HCEC 1CT (cell line): Measurements from ENCODE around the gene PLCE1.

Experiments
- DNase-seq: peaks from one replicate; pipeline ENCODE4 v3.0.0-alpha.2; 2017

The PLCE1 gene

DNA sequence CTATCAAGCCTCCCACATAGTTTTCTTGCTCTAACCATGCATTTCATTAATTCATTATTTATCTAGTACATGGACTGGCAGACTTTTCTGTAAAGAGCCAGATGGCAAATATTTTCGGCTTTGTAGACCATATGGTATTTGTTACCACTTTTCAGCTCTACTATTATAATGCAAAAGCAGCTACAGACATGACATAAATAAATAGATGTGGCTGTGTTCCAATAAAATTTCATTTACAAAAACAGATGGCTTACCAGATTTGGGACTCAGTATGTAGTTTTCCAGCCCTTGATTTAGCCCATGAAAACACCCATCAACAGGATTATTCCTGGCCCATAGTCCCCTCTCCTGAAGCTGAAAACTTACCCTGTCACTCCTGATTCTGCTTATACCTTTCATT, 32.1 kb downstream of the PLCE1 start:
- no peak for DNase-seq

DNA sequence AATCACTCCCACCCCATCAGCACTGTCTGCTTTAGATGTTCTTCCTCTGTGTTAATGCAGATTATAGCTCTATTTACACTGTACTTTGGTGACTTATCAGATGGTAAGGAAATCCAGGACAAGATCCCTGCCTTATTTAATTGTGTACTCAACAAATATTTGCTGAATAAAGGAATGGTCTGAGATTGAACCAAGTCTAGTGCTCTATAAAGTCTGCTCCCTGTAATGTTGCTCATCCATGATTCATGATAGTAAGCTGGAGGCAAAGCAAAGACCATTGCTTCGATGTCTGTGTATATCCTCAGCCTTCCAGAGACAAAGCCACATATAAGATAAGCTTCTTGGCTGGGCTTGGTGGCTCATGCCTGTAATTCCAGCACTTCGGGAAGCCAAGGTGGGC, 33.5 kb downstream of the PLCE1 start:
- DNase-seq = no peak

DNA sequence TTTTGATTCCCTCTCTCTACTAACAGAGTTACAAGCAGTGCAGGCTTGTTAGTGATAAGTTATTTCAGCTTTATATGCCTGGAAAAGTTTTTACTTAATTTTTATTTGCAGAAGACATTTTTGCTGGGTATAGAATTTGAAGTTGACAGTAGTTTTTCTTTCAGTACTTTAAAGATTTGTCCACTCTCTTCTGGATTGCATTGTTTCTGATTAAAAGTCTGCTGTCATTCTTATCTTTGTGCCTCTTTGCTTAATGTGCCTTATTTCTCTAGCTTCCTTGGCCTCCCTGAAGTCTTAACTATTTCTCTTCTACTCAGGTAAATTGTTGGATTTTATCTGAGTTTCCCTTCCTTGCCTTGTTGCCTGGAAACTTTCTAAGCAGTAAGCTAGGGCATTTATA, 36.2 kb downstream of the PLCE1 start:
- no peak for DNase-seq

DNA sequence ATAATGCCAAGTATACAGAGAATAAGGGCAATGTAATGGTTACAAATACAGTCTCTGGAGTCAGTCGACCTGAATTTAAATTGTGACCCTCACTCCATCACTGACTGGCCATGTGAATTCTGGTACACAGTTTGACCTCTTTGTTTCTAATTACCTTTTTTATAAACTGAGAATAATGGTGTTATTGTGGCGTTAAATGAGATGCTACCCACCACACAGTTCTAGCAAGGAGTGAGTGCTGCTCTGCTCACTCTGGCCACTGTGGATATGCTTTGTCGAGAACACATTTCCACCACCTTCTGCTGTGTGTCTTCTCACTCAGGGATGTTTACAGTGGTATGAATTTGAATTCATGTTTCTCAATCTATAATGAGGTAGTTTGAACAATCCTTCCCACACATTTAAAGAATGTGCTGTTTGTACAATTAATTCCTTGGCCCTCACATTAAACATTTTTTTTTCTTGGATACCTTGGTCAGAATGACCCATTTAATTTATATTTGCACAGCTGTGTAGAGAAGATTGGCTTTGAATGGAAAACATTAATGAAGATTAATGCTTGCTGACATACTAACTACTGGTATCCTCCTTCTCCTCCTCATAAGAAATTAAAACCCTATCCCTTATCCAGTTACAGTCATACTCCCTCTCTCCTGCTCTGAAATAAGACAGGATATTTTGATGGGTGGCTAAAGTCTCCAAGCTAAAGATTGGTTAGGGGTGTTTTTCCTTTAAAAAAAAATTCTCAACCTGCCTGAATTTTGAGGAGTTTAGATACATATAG, 42.4 kb downstream of the PLCE1 start:
- no peak for DNase-seq

DNA sequence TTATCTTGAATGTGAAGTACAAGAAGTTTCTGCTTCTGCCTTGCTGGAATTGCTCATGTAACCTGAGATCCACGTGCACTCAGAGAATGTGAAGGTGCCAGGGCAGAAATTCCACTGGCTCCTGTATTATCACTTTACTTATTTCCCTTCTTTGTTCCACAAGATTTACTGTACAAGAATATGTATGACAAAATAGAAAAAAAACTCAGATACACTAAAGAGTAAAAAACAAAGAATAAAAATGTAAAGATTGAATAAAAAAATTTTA, 43.0 kb downstream of the PLCE1 start:
- DNase-seq = no peak

DNA sequence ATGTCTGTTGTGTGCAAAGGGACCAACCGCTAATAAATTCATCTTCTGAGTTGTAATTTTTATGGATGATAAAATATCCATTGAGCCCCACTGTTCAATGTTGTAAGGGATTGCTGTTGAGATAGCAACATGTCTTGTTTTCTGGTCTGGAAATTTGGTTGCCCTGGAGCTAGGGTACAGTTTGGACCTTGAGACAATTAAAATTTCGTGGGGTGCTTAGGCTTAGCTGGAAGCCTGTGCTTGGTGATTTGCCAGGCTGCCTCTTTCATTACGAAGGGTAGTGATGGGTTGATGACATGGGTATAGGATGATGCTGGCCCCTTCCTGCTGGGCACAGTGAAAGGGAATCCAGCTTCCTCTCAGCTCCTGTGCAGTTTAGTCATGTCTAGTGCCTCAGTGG, 43.6 kb downstream of the PLCE1 start:
- no peak for DNase-seq

DNA sequence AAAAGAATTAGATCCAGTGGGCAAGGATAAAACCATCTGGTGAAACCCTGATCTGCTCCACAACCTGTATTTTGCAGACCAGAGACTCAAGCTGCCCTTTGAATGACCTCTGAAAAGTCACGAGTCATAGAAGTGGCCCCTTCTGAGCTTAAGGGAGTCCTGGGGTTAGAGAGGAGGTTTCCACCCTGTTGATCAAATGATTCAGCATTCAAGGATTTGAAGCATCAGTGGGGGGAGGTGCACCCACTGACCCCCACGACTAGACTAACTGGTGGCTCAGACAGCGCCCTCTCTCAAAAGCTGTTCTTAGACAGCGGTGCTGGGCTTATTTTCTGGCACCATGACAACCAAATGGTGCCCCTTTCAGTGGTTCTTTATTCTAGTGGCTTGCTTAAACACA, 44.3 kb downstream of the PLCE1 start:
- DNase-seq = peak; percentile 25

DNA sequence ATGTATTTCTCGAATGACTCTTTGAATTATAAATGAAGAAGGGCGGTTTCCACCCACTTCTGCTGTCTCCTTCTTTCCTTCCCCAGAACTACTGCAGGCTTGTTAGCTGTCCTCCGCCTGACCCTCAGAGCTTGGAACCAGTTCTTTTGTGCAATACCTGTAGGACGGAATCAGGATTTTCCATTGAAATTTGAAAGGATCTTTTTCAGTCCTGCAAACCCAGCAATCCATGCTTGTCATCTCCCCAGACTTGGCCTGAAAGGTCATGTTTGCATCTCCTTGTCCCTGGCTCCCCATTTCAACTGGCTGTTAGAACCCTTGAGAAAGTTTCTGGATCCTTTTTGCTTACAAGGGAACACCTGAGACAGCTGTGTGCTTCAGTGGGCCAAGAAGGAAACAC, 47.5 kb downstream of the PLCE1 start:
- no peak for DNase-seq

DNA sequence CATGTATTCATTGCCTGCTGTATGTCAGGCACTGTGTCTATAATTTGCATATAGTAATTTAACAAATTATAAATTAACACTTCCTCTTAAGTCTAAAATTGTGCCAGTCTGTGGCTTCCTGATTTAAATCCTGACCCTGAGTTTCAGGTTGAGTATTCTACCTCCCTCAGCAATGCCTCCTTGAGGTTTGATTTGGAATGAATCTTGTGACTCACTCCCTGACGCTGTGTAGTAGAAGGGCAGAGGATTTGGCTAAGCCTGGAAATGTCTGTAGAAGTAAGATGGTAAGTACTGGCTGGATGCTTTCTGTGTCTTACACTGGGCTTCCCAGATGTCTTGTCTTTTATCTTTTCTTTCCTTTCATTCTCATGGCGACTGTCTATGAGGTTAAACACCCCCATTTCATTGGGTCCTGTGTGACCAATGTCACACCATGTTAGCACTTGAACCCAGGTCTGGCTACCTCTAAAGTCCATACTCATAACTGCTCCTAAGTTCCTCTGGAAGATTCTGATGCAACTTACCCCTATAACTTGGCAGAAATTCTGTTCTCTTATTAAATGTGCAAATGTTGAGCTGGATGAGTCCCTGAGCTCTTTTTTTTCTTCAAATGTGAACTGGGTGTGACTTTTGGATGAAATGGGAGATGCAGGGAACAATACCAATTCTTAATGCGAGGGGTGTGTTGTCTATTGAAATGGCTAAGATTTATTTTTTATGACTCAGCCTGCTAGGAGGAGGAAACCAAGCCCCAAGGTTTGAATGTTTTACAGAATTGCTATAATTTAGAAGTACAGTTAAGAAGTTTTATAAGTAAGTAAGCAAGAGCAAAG, 48.5 kb downstream of the PLCE1 start:
- peak; percentile 72 for DNase-seq

DNA sequence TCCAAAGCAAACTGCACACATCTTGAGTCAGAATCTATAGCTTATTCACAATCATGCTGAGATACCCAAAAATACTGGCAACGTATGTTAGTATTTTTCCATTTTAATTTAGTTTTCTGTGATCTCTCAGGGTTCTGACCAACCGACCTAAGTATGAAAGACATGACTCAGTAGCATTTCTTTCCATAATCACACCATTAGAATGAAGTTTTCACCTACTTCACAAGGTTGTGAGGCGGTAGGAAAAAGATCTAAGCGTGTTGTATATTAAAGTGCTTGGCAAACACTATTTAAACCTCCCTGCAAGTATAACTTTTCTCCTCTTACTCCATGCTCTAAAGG, 49.1 kb downstream of the PLCE1 start:
- DNase-seq = no peak
